ENCODE data around the gene TMC2. TPM values are rescaled to one million over a fixed set of nuclear protein-coding genes. Genes with fewer than 3 reads are reported as not detected.
"Not testable (repeated sequence)": the region's sequence is repeated elsewhere in the genome, so short reads cannot be mapped to it uniquely, and the experiment has no call there.

Gene TMC2
- not detected for polyA plus RNA-seq (2012; ENCODE audit: missing spikeins)

- FAIRE-seq: no peak
- TF ChIP-seq POLR2A (IDR thresholded peaks at IDR 0.05; ENCODE audit: low read depth, low read length) (no peak), POLR2AphosphoS5 (IDR thresholded peaks at IDR 0.05; ENCODE audit: low read depth, low read length) (no peak), TAF1 (IDR thresholded peaks at IDR 0.05; ENCODE audit: borderline replicate concordance, low read depth, low read length) (no peak)
- no peak for DNase-seq (ENCODE audit: insufficient read length)
Observed at GRCh38 chr20:2536560-2536986, at the start of gene TMC2. Gene TMC2, plus strand, starts transcription at chr20:2536573. Its CDS starts 49 bp downstream, at chr20:2536622.

DNA sequence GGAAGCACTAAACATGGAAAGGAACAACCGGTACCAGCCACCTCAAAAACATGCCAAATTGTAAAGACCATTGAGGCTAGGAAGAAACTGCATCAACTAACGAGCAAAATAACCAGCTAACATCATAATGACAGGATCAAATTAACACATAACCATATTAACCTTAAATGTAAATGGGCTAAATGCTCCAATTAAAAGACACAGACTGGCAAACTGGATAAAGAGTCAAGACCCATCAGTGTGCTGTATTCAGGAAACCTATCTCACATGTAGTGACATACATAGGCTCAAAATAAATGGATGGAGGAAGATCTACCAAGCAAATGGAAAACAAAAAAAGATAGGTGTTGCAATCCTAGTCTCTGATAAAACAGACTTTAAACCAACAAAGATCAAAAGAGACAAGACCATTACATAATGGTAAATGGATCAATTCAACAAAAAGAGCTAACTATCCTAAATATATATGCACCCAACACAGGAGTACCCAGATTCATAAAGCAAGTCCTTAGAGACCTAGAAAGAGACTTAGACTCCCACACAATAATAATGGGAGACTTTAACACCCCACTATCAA lies 33.5 kb upstream of the TMC2 start:
- FAIRE-seq; DNase-seq (ENCODE audit: insufficient read length): not testable (repeated sequence)

GRCh38 chr20:2504803-2505202 lies 31.6 kb upstream of the TMC2 start:
- FAIRE-seq: not testable (repeated sequence)

DNA sequence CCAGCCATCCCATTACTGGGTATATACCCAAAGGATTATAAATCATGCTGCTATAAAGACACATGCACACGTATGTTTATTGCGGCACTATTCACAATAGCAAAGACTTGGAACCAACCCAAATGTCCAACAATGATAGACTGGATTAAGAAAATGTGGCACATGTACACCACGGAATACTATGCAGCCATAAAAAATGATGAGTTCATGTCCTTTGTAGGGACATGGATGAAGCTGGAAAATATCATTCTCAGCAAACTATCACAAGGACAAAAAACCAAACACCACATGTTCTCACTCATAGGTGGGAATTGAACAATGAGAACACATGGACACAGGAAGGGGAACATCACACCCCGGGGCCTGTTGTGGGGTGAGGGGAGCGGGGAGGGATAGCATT lies 29.9 kb upstream of the TMC2 start:
- not testable (repeated sequence) for FAIRE-seq; DNase-seq (ENCODE audit: insufficient read length)

More at GRCh38 chr20:2504803-2505202, 31.6 kb upstream of the TMC2 start:
- DNase-seq (ENCODE audit: insufficient read length): not testable (repeated sequence)

- DNase-seq (ENCODE audit: insufficient read length): no peak
- FAIRE-seq: no peak
- TF ChIP-seq POLR2A (IDR thresholded peaks at IDR 0.05; ENCODE audit: low read depth, low read length): no peak
- TF ChIP-seq TAF1 (IDR thresholded peaks at IDR 0.05; ENCODE audit: borderline replicate concordance, low read depth, low read length): no peak
- no peak for TF ChIP-seq POLR2AphosphoS5 (IDR thresholded peaks at IDR 0.05; ENCODE audit: low read depth, low read length)
Observed at GRCh38 chr20:2507464-2507863, 28.9 kb upstream of the TMC2 start.

GRCh38 chr20:2507875-2508630 lies 28.3 kb upstream of the TMC2 start:
- no peak for FAIRE-seq
- TF ChIP-seq POLR2AphosphoS5 (IDR thresholded peaks at IDR 0.05; ENCODE audit: low read depth, low read length): no peak
- TF ChIP-seq POLR2A (IDR thresholded peaks at IDR 0.05; ENCODE audit: low read depth, low read length): no peak
- no peak for TF ChIP-seq TAF1 (IDR thresholded peaks at IDR 0.05; ENCODE audit: borderline replicate concordance, low read depth, low read length)
- DNase-seq (ENCODE audit: insufficient read length): no peak

DNA sequence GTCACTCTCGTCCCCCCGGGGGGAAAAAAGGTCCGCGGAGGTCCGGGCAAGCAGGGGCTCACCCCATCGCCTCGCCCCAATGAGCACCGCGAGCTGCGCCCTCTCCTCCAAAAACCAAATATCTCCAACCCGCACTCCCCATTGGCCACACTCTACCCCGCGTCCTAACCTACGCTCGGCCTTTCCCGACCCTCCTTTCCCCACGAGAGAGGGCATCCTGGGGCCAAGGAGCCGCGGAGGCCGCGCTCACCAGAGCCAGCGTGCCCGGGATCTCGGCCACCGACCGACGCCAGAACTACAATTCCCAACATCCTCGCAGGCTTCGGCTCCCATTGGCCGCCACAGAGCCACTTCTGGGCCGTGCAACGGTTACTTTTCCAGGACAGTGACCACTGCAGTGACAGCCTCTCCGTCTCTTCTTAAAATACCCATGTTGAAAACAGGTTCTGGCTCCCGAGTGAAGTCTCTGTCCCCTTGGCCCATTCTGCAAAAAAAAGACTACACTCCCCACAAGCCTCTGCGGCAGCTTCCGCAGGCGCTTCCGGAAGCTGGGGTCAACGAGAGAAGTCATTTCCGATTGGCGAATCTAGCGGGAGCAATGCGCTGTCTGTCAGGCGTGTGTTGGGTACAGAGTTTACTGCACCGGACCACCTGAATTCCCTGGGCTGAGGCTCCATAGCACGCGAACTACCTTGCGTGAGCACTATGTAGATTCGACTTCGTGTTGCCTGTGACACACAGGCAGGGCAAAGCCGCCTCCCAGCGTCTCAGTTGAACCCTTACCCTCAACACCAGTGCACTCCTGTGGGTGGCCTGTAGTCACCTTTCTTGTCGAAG lies 27.5 kb upstream of the TMC2 start, which contains the start of gene ZNF343:
Gene ZNF343, minus strand, starts transcription at position 285 of the 837 bp plus-strand sequence. CDS start 15,020 bp downstream, outside the sequence.
- DNase-seq (ENCODE audit: insufficient read length): peak; percentile 81
- TF ChIP-seq POLR2AphosphoS5 (IDR thresholded peaks at IDR 0.05; ENCODE audit: low read depth, low read length) (peak; percentile 79), TAF1 (IDR thresholded peaks at IDR 0.05; ENCODE audit: borderline replicate concordance, low read depth, low read length) (no peak), POLR2A (IDR thresholded peaks at IDR 0.05; ENCODE audit: low read depth, low read length) (peak; percentile 71; the same call in 1 of the 2 replicates)
- peak; percentile 97 for FAIRE-seq

DNA sequence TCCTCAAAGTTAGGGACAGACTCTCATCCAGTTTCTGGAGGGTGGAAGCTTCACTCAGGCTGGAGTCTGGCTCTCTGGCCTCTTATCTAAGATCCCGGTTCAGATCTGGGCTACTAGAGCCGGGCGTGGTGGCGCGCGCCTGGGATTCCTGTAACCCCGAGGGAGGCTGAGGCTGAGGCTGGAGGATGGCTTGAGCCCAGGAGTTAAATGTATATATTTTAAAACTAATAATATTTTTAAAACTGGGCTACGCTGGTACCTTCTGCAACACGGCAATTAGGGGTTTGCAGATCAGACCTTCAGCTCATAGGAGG lies 26.9 kb upstream of the TMC2 start:
- no peak for DNase-seq (ENCODE audit: insufficient read length)
- FAIRE-seq: no peak
- TF ChIP-seq POLR2A (IDR thresholded peaks at IDR 0.05; ENCODE audit: low read depth, low read length) (no peak), TAF1 (IDR thresholded peaks at IDR 0.05; ENCODE audit: borderline replicate concordance, low read depth, low read length) (no peak), POLR2AphosphoS5 (IDR thresholded peaks at IDR 0.05; ENCODE audit: low read depth, low read length) (no peak)

GRCh38 chr20:2509794-2510193 lies 26.6 kb upstream of the TMC2 start:
- DNase-seq (ENCODE audit: insufficient read length) (no peak), FAIRE-seq (no peak)
- TF ChIP-seq POLR2AphosphoS5 (IDR thresholded peaks at IDR 0.05; ENCODE audit: low read depth, low read length) (no peak), TAF1 (IDR thresholded peaks at IDR 0.05; ENCODE audit: borderline replicate concordance, low read depth, low read length) (no peak), POLR2A (IDR thresholded peaks at IDR 0.05; ENCODE audit: low read depth, low read length) (no peak)

- no peak for TF ChIP-seq TAF1 (IDR thresholded peaks at IDR 0.05; ENCODE audit: borderline replicate concordance, low read depth, low read length)
- TF ChIP-seq POLR2A (IDR thresholded peaks at IDR 0.05; ENCODE audit: low read depth, low read length): no peak
- TF ChIP-seq POLR2AphosphoS5 (IDR thresholded peaks at IDR 0.05; ENCODE audit: low read depth, low read length): no peak
- no peak for DNase-seq (ENCODE audit: insufficient read length)
Observed at GRCh38 chr20:2515203-2515602, 21.2 kb upstream of the TMC2 start.

DNA sequence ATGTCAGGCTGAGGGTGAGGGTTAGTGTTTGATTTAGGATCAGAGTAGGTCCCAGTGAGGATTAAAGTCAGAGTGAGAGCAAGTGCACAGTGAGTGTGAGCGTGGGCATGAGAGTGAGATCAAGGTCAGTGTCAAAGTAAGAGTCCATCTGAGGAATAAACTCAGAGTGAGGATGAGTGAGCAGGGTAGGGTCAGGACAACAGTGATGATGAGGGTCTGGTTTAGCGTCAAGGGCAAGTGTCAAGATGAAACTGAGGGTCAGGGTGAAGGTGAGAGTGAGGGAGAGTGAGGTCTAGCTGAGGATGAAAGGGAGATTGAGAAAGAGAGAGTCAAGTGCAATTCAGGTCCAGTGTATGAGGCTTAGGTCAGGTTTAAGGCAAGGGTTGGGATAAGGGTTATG lies 20.0 kb upstream of the TMC2 start:
- TF ChIP-seq POLR2A (IDR thresholded peaks at IDR 0.05; ENCODE audit: low read depth, low read length): no peak
- no peak for TF ChIP-seq POLR2AphosphoS5 (IDR thresholded peaks at IDR 0.05; ENCODE audit: low read depth, low read length)
- no peak for TF ChIP-seq TAF1 (IDR thresholded peaks at IDR 0.05; ENCODE audit: borderline replicate concordance, low read depth, low read length)
- DNase-seq (ENCODE audit: insufficient read length): no peak
- no peak for FAIRE-seq

More at GRCh38 chr20:2515203-2515602, 21.2 kb upstream of the TMC2 start:
- no peak for FAIRE-seq

DNA sequence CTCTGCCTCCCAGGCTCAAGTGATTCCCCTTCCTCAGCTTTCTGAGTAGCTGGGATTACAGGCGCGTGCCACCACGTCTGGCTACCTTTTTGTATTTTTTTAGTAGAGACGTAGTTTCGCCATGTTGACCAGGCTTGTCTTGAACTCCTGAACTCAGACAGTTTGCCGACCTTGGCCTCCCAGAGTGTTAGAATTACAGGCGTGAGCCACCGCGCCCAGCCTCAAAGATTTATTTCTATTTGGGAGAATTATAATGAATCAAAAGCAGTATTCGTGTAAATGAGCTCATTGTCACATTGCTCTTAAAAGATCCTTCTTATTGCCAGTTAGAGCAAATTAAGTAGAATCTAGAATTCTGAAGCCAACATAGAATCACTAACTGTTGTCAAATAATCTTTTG lies 18.3 kb upstream of the TMC2 start:
- DNase-seq (ENCODE audit: insufficient read length): no peak
- FAIRE-seq: no peak
- TF ChIP-seq TAF1 (IDR thresholded peaks at IDR 0.05; ENCODE audit: borderline replicate concordance, low read depth, low read length): no peak
- TF ChIP-seq POLR2A (IDR thresholded peaks at IDR 0.05; ENCODE audit: low read depth, low read length): no peak
- TF ChIP-seq POLR2AphosphoS5 (IDR thresholded peaks at IDR 0.05; ENCODE audit: low read depth, low read length): no peak
